HG03103 (cell line): ENCODE results near the gene KDM4F.

Experiments used
- ATAC-seq: cut with Tn5 transposase; IDR thresholded peaks from one replicate; pipeline ENCODE4 v1.9.1; 2021; ENCODE audit warnings: low read depth; ENCODE audit not compliant: unreplicated experiment

The KDM4F gene

GRCh38 chr11:95058621-95059020 lies 9.4 kb downstream of the KDM4F start:
- no peak for ATAC-seq

- no peak for ATAC-seq
These were observed 9.8 kb downstream of the KDM4F start for GRCh38 chr11:95059046-95059445.

- ATAC-seq: no peak
These were observed 16.1 kb downstream of the KDM4F start for GRCh38 chr11:95065336-95065735.

GRCh38 chr11:95066716-95067038 lies 17.5 kb downstream of the KDM4F start, which contains the start of gene SRSF8:
Gene SRSF8 (plus strand): TSS chr11:95066919. CDS start chr11:95067227, 308 bp downstream.
- peak; percentile 34 for ATAC-seq

- ATAC-seq: peak; percentile 48
These were observed 18.0 kb downstream of the KDM4F start for GRCh38 chr11:95067039-95067840.

GRCh38 chr11:95067841-95068219 lies 18.6 kb downstream of the KDM4F start:
- ATAC-seq: no peak

GRCh38 chr11:95068549-95068948 lies 19.3 kb downstream of the KDM4F start:
- ATAC-seq: peak; percentile 65

- ATAC-seq: no peak
These were observed 21.2 kb downstream of the KDM4F start for GRCh38 chr11:95070471-95070870.

- ATAC-seq: no peak
These were observed 23.7 kb downstream of the KDM4F start for GRCh38 chr11:95072948-95073347.

- ATAC-seq: no peak
These were observed 25.8 kb downstream of the KDM4F start for GRCh38 chr11:95074792-95075563.

GRCh38 chr11:95076416-95076815 lies 27.2 kb downstream of the KDM4F start:
- no peak for ATAC-seq

- no peak for ATAC-seq
These were observed 27.8 kb downstream of the KDM4F start for GRCh38 chr11:95076981-95077380.

GRCh38 chr11:95078526-95078925 lies 29.3 kb downstream of the KDM4F start:
- ATAC-seq: no peak

- ATAC-seq: no peak
These were observed 31.8 kb downstream of the KDM4F start for GRCh38 chr11:95081010-95081409.

- ATAC-seq: no peak
These were observed 32.2 kb downstream of the KDM4F start for GRCh38 chr11:95081412-95081811.

GRCh38 chr11:95082576-95083001 lies 33.4 kb downstream of the KDM4F start:
- no peak for ATAC-seq

- no peak for ATAC-seq
These were observed 35.3 kb downstream of the KDM4F start for GRCh38 chr11:95084509-95084908.

- ATAC-seq: no peak
These were observed 36.0 kb downstream of the KDM4F start for GRCh38 chr11:95085117-95085816.

GRCh38 chr11:95086151-95086550 lies 36.9 kb downstream of the KDM4F start:
- no peak for ATAC-seq

- ATAC-seq: no peak
These were observed 37.8 kb downstream of the KDM4F start for GRCh38 chr11:95086836-95087570.
